Right atrium auricular region (tissue), 2 donors: ENCODE measurements around the gene LY9. TPM values are rescaled to one million over a fixed set of nuclear protein-coding genes. Genes with fewer than 3 reads are reported as not detected.
A peak's percentile ranks its signal among the peaks of the same experiment; 100 is the strongest.

Experiments
- DNase-seq: peaks from one replicate; pipeline ENCODE4 v3.0.0-alpha.2; 2019; ENCODE audit warnings: low spot score
- H3K27ac ChIP-seq, 2 donors: fragments of 200-600 bp; sonication (generic); 1 replicate in 1 of 2; 2 replicates in 1 of 2; pipeline ENCODE4 v1.5.1; 2016 to 2019
- H3K27me3 ChIP-seq, 2 donors: fragments of 200-600 bp; sonication (generic); one replicate each; pipeline versions ENCODE4 v1.5.1 to v1.6.0; 2017 to 2019
- H3K36me3 ChIP-seq: fragments of 200-600 bp; sonication (generic); one replicate; pipeline ENCODE4 v1.5.1; 2016
- H3K4me1 ChIP-seq, 2 donors: fragments of 200-600 bp; sonication (generic); one replicate each; pipeline versions ENCODE4 v1.5.1 to v1.6.0; 2017 to 2019
- H3K4me3 ChIP-seq, 2 donors: fragments of 200-600 bp; sonication (generic); 1 replicate in 1 of 2; 2 replicates in 1 of 2; pipeline ENCODE4 v1.5.1; 2017 to 2019; ENCODE audit warnings: mild to moderate bottlenecking in 1 of 2, moderate library complexity in 1 of 2
- H3K9me3 ChIP-seq, 2 donors: fragments of 200-600 bp; sonication (generic); one replicate each; pipeline ENCODE4 v1.5.1; 2019
- total RNA-seq, 2 donors: library from RNA; depleted of rRNA; stranded (reverse); fragments of >200 nt; gene quantifications; one replicate each; pipeline ENCODE4 v1.1.0, GENCODE V29; 2016
- TF ChIP-seq, protein P1 (sequence below), 2 donors: fragments of 200-600 bp; sonication (generic); IDR thresholded peaks; one replicate each; pipeline ENCODE4 v1.5.1; 2019; ENCODE audit warnings: antibody characterized with exemption in 2 of 2

LY9 gene
- total RNA-seq, 2 donors from 2014 or later = 0.19 to 0.20 TPM

DNA sequence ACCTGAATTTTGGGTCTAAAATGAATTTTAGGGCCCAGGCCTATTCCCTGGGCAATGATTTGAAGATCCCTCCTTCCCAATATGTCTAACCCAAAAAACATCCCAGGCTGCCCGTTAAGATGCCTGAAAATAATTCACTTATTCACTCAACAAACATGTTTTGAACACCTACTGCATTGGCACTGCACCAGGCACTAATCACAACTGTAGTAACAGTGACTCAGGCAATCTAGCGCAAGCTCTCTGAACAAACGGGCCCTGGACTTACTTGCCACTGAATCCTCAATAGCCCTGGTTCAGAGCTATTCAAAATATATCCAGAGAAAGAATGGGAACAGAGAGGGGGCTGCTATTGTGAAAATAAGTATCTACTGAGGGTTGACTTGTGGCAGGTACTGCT, 62.5 kb downstream of the LY9 start:
- Histone ChIP-seq H3K4me1 (no peaks in the 10 kb centered on the region), H3K4me3 (no peak overlapping the region), H3K27ac (no peak overlapping the region), H3K27me3 (no peaks in the 10 kb centered on the region), H3K36me3 (no peaks in the 10 kb centered on the region), H3K9me3 (no peaks in the 10 kb centered on the region)
- DNase-seq = no peak
- TF ChIP-seq, protein P1, sequence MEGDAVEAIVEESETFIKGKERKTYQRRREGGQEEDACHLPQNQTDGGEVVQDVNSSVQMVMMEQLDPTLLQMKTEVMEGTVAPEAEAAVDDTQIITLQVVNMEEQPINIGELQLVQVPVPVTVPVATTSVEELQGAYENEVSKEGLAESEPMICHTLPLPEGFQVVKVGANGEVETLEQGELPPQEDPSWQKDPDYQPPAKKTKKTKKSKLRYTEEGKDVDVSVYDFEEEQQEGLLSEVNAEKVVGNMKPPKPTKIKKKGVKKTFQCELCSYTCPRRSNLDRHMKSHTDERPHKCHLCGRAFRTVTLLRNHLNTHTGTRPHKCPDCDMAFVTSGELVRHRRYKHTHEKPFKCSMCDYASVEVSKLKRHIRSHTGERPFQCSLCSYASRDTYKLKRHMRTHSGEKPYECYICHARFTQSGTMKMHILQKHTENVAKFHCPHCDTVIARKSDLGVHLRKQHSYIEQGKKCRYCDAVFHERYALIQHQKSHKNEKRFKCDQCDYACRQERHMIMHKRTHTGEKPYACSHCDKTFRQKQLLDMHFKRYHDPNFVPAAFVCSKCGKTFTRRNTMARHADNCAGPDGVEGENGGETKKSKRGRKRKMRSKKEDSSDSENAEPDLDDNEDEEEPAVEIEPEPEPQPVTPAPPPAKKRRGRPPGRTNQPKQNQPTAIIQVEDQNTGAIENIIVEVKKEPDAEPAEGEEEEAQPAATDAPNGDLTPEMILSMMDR (IDR thresholded peaks at IDR 0.05) = no peak

GRCh38 chr1:160859166-160859565, 63.2 kb downstream of the LY9 start:
- Histone ChIP-seq H3K4me3 (no peak overlapping the region), H3K27me3 (no peaks in the 10 kb centered on the region), H3K36me3 (no peaks in the 10 kb centered on the region), H3K27ac (no peak overlapping the region), H3K4me1 (no peaks in the 10 kb centered on the region), H3K9me3 (no peaks in the 10 kb centered on the region)
- TF ChIP-seq, protein P1 (IDR thresholded peaks at IDR 0.05) = no peak
- no peak for DNase-seq

- H3K27ac ChIP-seq = no peak overlapping the region
- H3K9me3 ChIP-seq = no peaks in the 10 kb centered on the region
- no peaks in the 10 kb centered on the region for H3K4me1 ChIP-seq
- no peaks in the 10 kb centered on the region for H3K27me3 ChIP-seq
- no peaks in the 10 kb centered on the region for H3K36me3 ChIP-seq
- TF ChIP-seq, protein P1 (IDR thresholded peaks at IDR 0.05) = no peak
- no peak overlapping the region for H3K4me3 ChIP-seq
- DNase-seq = no peak
Measured at GRCh38 chr1:160860840-160861505, 65.0 kb downstream of the LY9 start.

GRCh38 chr1:160862203-160863060, 66.5 kb downstream of the LY9 start, which contains the start of gene CD244:
Gene CD244, minus strand, starts transcription at chr1:160862887. Its CDS starts 210 bp downstream, at chr1:160862677.
- H3K36me3 ChIP-seq = no peaks in the 10 kb centered on the region
- H3K4me3 ChIP-seq = no peak within 1 kb of the TSS
- H3K9me3 ChIP-seq = no peaks in the 10 kb centered on the region
- no peaks in the 10 kb centered on the region for H3K27me3 ChIP-seq
- H3K27ac ChIP-seq = peak within 1 kb of the TSS in 1 of 2 donors; percentile 29
- TF ChIP-seq, protein P1 (IDR thresholded peaks at IDR 0.05) = no peak
- DNase-seq = no peak
- H3K4me1 ChIP-seq = no peaks in the 10 kb centered on the region

DNA sequence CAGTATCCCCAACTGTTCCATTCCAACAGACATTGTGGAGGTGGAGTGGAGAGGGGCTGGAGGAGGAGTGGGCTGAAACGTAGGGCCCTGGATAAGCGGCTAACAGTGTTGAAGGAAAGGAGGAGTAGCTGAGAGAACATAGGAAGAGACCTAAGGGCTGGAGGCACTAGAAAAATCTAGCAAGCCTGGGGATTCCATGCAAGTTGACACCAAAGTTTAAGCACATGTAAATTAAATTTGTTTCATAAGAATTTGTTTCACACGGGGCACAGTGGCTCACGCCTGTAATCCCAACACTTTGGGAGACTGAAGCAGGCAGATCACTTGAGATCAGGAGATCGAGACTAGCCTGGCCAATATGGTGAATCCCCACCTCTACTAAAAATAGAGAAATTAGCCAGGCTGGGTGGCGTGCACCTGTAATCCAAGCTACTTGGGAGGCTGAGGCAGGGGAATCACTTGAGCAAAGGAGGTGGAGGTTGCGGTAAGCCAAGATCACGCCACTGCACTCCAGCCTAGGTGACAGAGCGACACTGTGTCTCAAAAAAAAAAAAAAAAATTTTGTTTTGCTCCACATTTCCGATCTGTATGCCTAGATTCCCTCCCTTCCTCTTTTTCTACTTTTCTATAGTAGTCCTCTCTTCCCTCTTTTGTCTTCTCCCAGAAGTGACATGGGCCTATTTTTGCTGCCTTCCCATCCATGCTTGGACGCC, 67.2 kb downstream of the LY9 start:
- Histone ChIP-seq H3K27me3 (no peaks in the 10 kb centered on the region), H3K9me3 (no peaks in the 10 kb centered on the region), H3K36me3 (no peaks in the 10 kb centered on the region), H3K4me1 (no peaks in the 10 kb centered on the region), H3K27ac (peak overlapping the region in 1 of 2 donors; percentile 29), H3K4me3 (no peak overlapping the region)
- DNase-seq = no peak
- TF ChIP-seq, protein P1 (IDR thresholded peaks at IDR 0.05) = no peak
